ENCODE data around the gene ELK4. TPM values are rescaled to one million over a fixed set of nuclear protein-coding genes. Genes with fewer than 3 reads are reported as not detected.
"Not testable (repeated sequence)": the region's sequence is repeated elsewhere in the genome, so short reads cannot be mapped to it uniquely, and the experiment has no call there.

Gene ELK4
- total RNA-seq, 1 donor from 2014 or later = 20.0 TPM

- H3K27me3 Mint-ChIP-seq (ENCODE audit: unreplicated experiment) = peaks cover 5% of the 10 kb centered on the region
- peaks cover 10% of the 10 kb centered on the region for H3K4me1 Mint-ChIP-seq (ENCODE audit: low read depth, unreplicated experiment)
- no peak overlapping the region for H3K27ac Mint-ChIP-seq (ENCODE audit: unreplicated experiment)
- no peak overlapping the region for H3K4me3 Mint-ChIP-seq (ENCODE audit: unreplicated experiment)
- TF ChIP-seq CTCF (IDR thresholded peaks at IDR 0.05; ENCODE audit: partially characterized antibody, unreplicated experiment) = no peak
- H3K9me3 Mint-ChIP-seq (ENCODE audit: unreplicated experiment) = peaks cover 4% of the 10 kb centered on the region
- DNase-seq = no peak
- H3K36me3 Mint-ChIP-seq (ENCODE audit: unreplicated experiment) = no peaks in the 10 kb centered on the region
These were observed 11.0 kb upstream of the ELK4 start for GRCh38 chr1:205642679-205643307.

GRCh38 chr1:205639567-205639966, 7.8 kb upstream of the ELK4 start:
- Mint-ChIP-seq H3K27ac (ENCODE audit: unreplicated experiment) (no peak overlapping the region), H3K4me1 (ENCODE audit: low read depth, unreplicated experiment) (peaks cover 4% of the 10 kb centered on the region), H3K36me3 (ENCODE audit: unreplicated experiment) (no peaks in the 10 kb centered on the region), H3K27me3 (ENCODE audit: unreplicated experiment) (peaks cover 5% of the 10 kb centered on the region), H3K4me3 (ENCODE audit: unreplicated experiment) (no peak overlapping the region), H3K9me3 (ENCODE audit: unreplicated experiment) (peaks cover 4% of the 10 kb centered on the region)
- no peak for DNase-seq
- no peak for TF ChIP-seq CTCF (IDR thresholded peaks at IDR 0.05; ENCODE audit: partially characterized antibody, unreplicated experiment)

GRCh38 chr1:205637854-205638468, 6.2 kb upstream of the ELK4 start:
- H3K27ac Mint-ChIP-seq (ENCODE audit: unreplicated experiment) = no peak overlapping the region
- H3K4me1 Mint-ChIP-seq (ENCODE audit: low read depth, unreplicated experiment) = peaks cover 4% of the 10 kb centered on the region
- no peak for DNase-seq
- H3K9me3 Mint-ChIP-seq (ENCODE audit: unreplicated experiment) = peaks cover 4% of the 10 kb centered on the region
- no peaks in the 10 kb centered on the region for H3K36me3 Mint-ChIP-seq (ENCODE audit: unreplicated experiment)
- H3K4me3 Mint-ChIP-seq (ENCODE audit: unreplicated experiment) = no peak overlapping the region
- H3K27me3 Mint-ChIP-seq (ENCODE audit: unreplicated experiment) = peaks cover 5% of the 10 kb centered on the region
- TF ChIP-seq CTCF (IDR thresholded peaks at IDR 0.05; ENCODE audit: partially characterized antibody, unreplicated experiment) = no peak

GRCh38 chr1:205636732-205637131, 4.9 kb upstream of the ELK4 start:
- no peaks in the 10 kb centered on the region for H3K36me3 Mint-ChIP-seq (ENCODE audit: unreplicated experiment)
- H3K4me3 Mint-ChIP-seq (ENCODE audit: unreplicated experiment) = no peak overlapping the region
- no peak for TF ChIP-seq CTCF (IDR thresholded peaks at IDR 0.05; ENCODE audit: partially characterized antibody, unreplicated experiment)
- H3K27me3 Mint-ChIP-seq (ENCODE audit: unreplicated experiment) = peaks cover 5% of the 10 kb centered on the region
- peaks cover 4% of the 10 kb centered on the region for H3K4me1 Mint-ChIP-seq (ENCODE audit: low read depth, unreplicated experiment)
- DNase-seq = no peak
- no peak overlapping the region for H3K27ac Mint-ChIP-seq (ENCODE audit: unreplicated experiment)
- H3K9me3 Mint-ChIP-seq (ENCODE audit: unreplicated experiment) = peaks cover 4% of the 10 kb centered on the region

GRCh38 chr1:205636138-205636530, 4.3 kb upstream of the ELK4 start:
- H3K36me3 Mint-ChIP-seq (ENCODE audit: unreplicated experiment); H3K27ac Mint-ChIP-seq (ENCODE audit: unreplicated experiment); H3K4me3 Mint-ChIP-seq (ENCODE audit: unreplicated experiment); H3K9me3 Mint-ChIP-seq (ENCODE audit: unreplicated experiment); H3K27me3 Mint-ChIP-seq (ENCODE audit: unreplicated experiment); DNase-seq; H3K4me1 Mint-ChIP-seq (ENCODE audit: low read depth, unreplicated experiment): not testable (repeated sequence)
